Measurements from ENCODE around the gene AKNA. TPM values are rescaled to one million over a fixed set of nuclear protein-coding genes. Genes with fewer than 3 reads are reported as not detected.

Gene AKNA
- polyA plus RNA-seq, 1 donor from 2014 or later: 1.2 TPM

DNA sequence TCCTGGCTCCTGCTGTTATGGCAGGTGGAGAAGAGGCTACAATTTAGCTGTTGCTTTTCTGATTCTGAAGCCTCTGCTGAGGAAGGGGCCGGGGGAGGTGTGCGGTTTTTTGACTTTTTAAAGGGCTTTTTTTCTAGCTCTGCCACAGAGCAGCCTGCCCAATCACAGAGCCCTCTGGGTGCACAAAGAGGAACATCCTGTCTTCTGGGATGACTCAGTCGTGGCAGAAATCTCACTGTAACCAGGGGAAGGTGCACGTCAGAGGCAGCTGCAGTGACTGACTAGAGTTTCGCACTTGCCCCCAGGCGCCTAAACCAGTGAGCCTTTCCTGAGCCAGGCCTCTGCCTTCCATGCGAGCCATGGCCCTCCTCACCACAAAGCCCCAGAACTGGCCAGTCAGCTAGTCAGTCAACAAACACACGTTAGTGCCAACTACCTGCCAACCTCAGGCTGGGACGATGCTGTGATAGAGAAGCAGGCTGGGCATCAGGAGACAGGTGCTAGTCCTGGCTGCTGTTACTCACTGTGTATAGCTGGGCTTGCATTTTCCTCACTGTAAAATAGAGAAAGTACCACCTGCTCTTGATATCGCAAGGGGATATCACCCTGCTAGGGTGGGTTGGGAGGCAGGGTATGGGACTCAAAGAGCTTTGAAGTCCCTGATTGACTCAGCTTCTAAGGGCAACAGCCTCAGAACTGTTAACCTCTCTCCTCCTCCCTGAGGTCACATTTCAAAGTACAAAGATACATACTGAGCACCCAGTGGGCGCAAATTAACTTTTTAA lies 2.2 kb downstream of the AKNA start:
- TF ChIP-seq RAD21 (conservative IDR thresholded peaks at IDR 0.05): no peak
- TF ChIP-seq EZH2 (IDR thresholded peaks at IDR 0.05; ENCODE audit: borderline replicate concordance, insufficient read depth, low read length, poor library complexity, severe bottlenecking): no peak
- TF ChIP-seq MXI1 (conservative IDR thresholded peaks at IDR 0.05; ENCODE audit: poor library complexity, severe bottlenecking): no peak
- TF ChIP-seq TAF1 (IDR thresholded peaks at IDR 0.05; ENCODE audit: low read depth): no peak
- no peak for TF ChIP-seq REST (IDR thresholded peaks at IDR 0.05; ENCODE audit: borderline replicate concordance)
- no peak for TF ChIP-seq POLR2AphosphoS5 (IDR thresholded peaks at IDR 0.05)
- TF ChIP-seq, protein P1, sequence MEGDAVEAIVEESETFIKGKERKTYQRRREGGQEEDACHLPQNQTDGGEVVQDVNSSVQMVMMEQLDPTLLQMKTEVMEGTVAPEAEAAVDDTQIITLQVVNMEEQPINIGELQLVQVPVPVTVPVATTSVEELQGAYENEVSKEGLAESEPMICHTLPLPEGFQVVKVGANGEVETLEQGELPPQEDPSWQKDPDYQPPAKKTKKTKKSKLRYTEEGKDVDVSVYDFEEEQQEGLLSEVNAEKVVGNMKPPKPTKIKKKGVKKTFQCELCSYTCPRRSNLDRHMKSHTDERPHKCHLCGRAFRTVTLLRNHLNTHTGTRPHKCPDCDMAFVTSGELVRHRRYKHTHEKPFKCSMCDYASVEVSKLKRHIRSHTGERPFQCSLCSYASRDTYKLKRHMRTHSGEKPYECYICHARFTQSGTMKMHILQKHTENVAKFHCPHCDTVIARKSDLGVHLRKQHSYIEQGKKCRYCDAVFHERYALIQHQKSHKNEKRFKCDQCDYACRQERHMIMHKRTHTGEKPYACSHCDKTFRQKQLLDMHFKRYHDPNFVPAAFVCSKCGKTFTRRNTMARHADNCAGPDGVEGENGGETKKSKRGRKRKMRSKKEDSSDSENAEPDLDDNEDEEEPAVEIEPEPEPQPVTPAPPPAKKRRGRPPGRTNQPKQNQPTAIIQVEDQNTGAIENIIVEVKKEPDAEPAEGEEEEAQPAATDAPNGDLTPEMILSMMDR (IDR thresholded peaks at IDR 0.05; ENCODE audit: poor library complexity, severe bottlenecking): no peak
- no peak for TF ChIP-seq SMC3 (conservative IDR thresholded peaks at IDR 0.05; ENCODE audit: poor library complexity)
- TF ChIP-seq EP300 (conservative IDR thresholded peaks at IDR 0.05; ENCODE audit: poor library complexity, severe bottlenecking): no peak
- Histone ChIP-seq H3K4me3 (ENCODE audit: low read length) (no peak overlapping the region), H3K9me3 (ENCODE audit: low read length) (no peaks in the 10 kb centered on the region), H3F3A (ENCODE audit: insufficient read depth, low read length, poor library complexity, severe bottlenecking) (no peaks in the 10 kb centered on the region), H3K9me2 (ENCODE audit: insufficient read depth, low read length) (no peaks in the 10 kb centered on the region), H2AFZ (ENCODE audit: low read depth, low read length) (no peak overlapping the region), H3K36me3 (ENCODE audit: insufficient read depth, low read length) (no peaks in the 10 kb centered on the region), H3K4me2 (ENCODE audit: low read length) (no peak overlapping the region), H4K20me1 (ENCODE audit: insufficient read depth) (no peaks in the 10 kb centered on the region), H3K9ac (ENCODE audit: low read length) (no peak overlapping the region), H3K27me3 (ENCODE audit: insufficient read depth, low read depth, low read length) (no peaks in the 10 kb centered on the region), H3K27ac (ENCODE audit: low read length) (no peak overlapping the region), H3K79me2 (replicated peaks; ENCODE audit: insufficient read depth, low read length) (no peaks in the 10 kb centered on the region)

DNA sequence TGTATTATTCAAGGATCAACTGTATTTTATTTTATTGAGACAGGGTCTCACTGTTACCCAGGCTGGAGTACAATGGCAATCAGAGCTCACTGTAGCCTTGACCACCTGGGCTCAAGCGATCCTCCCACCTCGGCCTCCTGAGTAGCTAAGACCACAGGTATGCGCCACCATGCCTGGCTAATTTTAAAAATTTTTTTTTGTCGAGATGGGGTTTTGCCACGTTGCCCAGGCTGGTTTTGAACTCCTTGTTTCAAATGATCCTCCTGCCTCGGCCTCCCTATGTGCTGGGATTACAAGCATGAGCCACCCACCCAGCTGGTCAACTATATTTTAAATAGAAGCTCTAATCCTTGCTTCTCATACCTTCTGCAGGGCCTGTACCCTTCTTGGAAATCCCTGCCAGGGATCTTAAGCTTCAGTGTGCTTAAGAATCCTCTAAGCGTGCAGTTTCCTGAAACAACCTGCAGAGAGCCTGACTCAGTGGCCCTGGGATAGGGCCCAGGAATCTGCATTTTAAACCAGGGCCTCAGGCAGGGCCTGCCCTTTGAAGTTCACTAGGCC lies 2.9 kb downstream of the AKNA start:
- Histone ChIP-seq H2AFZ (ENCODE audit: low read depth, low read length) (no peak overlapping the region), H3K9ac (ENCODE audit: low read length) (no peak overlapping the region), H3K36me3 (ENCODE audit: insufficient read depth, low read length) (no peaks in the 10 kb centered on the region), H3F3A (ENCODE audit: insufficient read depth, low read length, poor library complexity, severe bottlenecking) (no peaks in the 10 kb centered on the region), H3K27me3 (ENCODE audit: insufficient read depth, low read depth, low read length) (no peaks in the 10 kb centered on the region), H3K9me2 (ENCODE audit: insufficient read depth, low read length) (no peaks in the 10 kb centered on the region), H3K4me2 (ENCODE audit: low read length) (no peak overlapping the region), H3K4me3 (ENCODE audit: low read length) (no peak overlapping the region), H3K27ac (ENCODE audit: low read length) (no peak overlapping the region), H3K9me3 (ENCODE audit: low read length) (no peaks in the 10 kb centered on the region), H4K20me1 (ENCODE audit: insufficient read depth) (no peaks in the 10 kb centered on the region), H3K79me2 (replicated peaks; ENCODE audit: insufficient read depth, low read length) (no peaks in the 10 kb centered on the region)
- TF ChIP-seq EZH2 (IDR thresholded peaks at IDR 0.05; ENCODE audit: borderline replicate concordance, insufficient read depth, low read length, poor library complexity, severe bottlenecking) (no peak), TAF1 (IDR thresholded peaks at IDR 0.05; ENCODE audit: low read depth) (no peak), RAD21 (conservative IDR thresholded peaks at IDR 0.05) (no peak), POLR2AphosphoS5 (IDR thresholded peaks at IDR 0.05) (no peak), MXI1 (conservative IDR thresholded peaks at IDR 0.05; ENCODE audit: poor library complexity, severe bottlenecking) (no peak), SMC3 (conservative IDR thresholded peaks at IDR 0.05; ENCODE audit: poor library complexity) (no peak), EP300 (conservative IDR thresholded peaks at IDR 0.05; ENCODE audit: poor library complexity, severe bottlenecking) (no peak), REST (IDR thresholded peaks at IDR 0.05; ENCODE audit: borderline replicate concordance) (no peak)
- TF ChIP-seq, protein P1 (IDR thresholded peaks at IDR 0.05; ENCODE audit: poor library complexity, severe bottlenecking): no peak
